ENCODE data around the gene CUL4A. TPM values are rescaled to one million over a fixed set of nuclear protein-coding genes. Genes with fewer than 3 reads are reported as not detected.

Gene CUL4A
- polyA plus RNA-seq, 1 experiment = 75.4 TPM

- CTCF ChIA-PET = no interaction called here
- no peak overlapping the region for H3K27ac ChIP-seq (ENCODE audit: low read depth, low read length)
Observed at GRCh38 chr13:113196970-113197737, 12.3 kb upstream of the CUL4A start.

DNA sequence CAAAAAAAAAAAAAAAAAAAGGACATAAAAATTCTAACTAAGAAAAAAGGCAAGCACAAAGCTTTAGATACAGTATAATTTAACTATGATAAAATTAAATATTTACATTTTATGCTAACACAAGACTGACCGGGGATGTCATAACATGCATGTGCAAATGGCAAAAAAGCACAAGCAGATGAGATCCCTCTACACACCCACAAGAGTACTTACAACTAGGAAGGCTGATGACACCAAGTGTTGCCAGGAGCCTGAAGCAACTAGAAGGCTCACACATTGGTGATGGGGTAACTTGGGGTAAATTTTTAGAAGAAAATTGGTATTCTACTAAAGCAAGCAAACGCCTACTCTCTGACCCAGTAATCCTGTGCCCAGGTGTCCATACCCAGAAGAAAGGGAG, 7.6 kb upstream of the CUL4A start:
- ChIA-PET POLR2A (no interaction called here), CTCF (no interaction called here)
- no peaks in the 10 kb centered on the region; the same call in 1 of the 2 replicates for H3K9me3 ChIP-seq (ENCODE audit: control insufficient read depth, insufficient read depth, low read length)
- no peak overlapping the region for H3K27ac ChIP-seq (ENCODE audit: low read depth, low read length)
- H3K4me3 ChIP-seq (ENCODE audit: low read depth, low read length) = no peak overlapping the region
- DNase-seq (ENCODE audit: low read depth, low spot score) = no peak
- TF ChIP-seq CTCF (IDR thresholded peaks at IDR 0.05; ENCODE audit: low read depth, low read length) = no peak
- H3K27me3 ChIP-seq (ENCODE audit: control insufficient read depth, insufficient read depth, low read length) = no peaks in the 10 kb centered on the region

More at GRCh38 chr13:113196970-113197737, 12.3 kb upstream of the CUL4A start:
- Histone ChIP-seq H3K9me3 (ENCODE audit: control insufficient read depth, insufficient read depth, low read length) (no peaks in the 10 kb centered on the region), H3K27me3 (ENCODE audit: control insufficient read depth, insufficient read depth, low read length) (no peaks in the 10 kb centered on the region), H3K4me3 (ENCODE audit: low read depth, low read length) (no peak overlapping the region)
- TF ChIP-seq CTCF (IDR thresholded peaks at IDR 0.05; ENCODE audit: low read depth, low read length) = no peak
- DNase-seq (ENCODE audit: low read depth, low spot score) = no peak
- POLR2A ChIA-PET = no interaction called here

GRCh38 chr13:113202912-113203311, 6.5 kb upstream of the CUL4A start:
- ChIA-PET POLR2A (no interaction called here), CTCF (no interaction called here)
- Histone ChIP-seq H3K4me3 (ENCODE audit: low read depth, low read length) (no peak overlapping the region), H3K27ac (ENCODE audit: low read depth, low read length) (no peak overlapping the region), H3K9me3 (ENCODE audit: control insufficient read depth, insufficient read depth, low read length) (no peaks in the 10 kb centered on the region; the same call in 1 of the 2 replicates), H3K27me3 (ENCODE audit: control insufficient read depth, insufficient read depth, low read length) (no peaks in the 10 kb centered on the region)
- TF ChIP-seq CTCF (IDR thresholded peaks at IDR 0.05; ENCODE audit: low read depth, low read length) = no peak
- DNase-seq (ENCODE audit: low read depth, low spot score) = no peak

DNA sequence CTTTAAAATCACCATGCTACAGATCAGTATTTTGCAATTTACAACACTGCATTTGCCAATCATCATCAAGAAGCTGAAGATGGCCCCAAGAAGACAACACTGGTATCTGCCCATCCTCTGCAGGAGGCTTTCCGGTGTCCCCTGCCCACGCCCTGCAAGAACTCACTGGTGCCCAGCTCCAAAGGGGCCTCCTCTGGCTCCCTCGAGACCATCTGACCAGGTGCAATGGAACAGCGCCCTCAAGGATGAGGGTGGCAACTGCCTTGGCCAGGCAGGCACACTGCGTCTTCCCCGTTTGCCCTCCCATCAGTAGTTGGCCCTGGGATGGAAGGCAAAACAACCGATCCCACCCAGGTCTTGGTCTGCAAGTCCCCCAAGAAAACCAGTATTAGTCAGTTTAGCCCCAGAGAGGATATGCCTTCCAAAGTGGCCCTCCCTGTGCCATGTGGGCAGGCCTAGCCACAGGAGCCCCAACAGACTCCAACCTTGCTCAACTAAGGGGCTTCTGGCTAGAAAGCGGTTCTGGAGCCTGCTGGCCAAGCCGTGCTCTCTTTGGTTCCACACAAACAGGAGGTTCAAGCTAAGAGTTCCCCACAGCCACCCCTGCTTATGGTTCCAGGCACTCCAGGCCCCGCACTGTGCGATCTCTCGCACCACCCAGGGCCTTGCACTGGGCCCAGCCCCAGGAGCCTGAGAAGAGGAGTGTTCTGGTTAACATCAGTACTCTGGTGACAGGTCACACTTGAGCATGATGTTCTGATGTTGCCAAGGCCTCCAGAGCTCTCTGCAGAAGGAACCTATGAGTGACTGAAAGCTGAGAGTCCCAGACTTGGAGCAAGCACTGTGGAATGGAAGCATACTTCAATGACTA, 5.7 kb upstream of the CUL4A start:
- Histone ChIP-seq H3K9me3 (ENCODE audit: control insufficient read depth, insufficient read depth, low read length) (no peaks in the 10 kb centered on the region; the same call in 1 of the 2 replicates), H3K4me3 (ENCODE audit: low read depth, low read length) (no peak overlapping the region), H3K27me3 (ENCODE audit: control insufficient read depth, insufficient read depth, low read length) (no peaks in the 10 kb centered on the region), H3K27ac (ENCODE audit: low read depth, low read length) (peak overlapping the region; percentile 21)
- no peak for DNase-seq (ENCODE audit: low read depth, low spot score)
- ChIA-PET CTCF (no interaction called here), POLR2A (no interaction called here)
- TF ChIP-seq CTCF (IDR thresholded peaks at IDR 0.05; ENCODE audit: low read depth, low read length) = no peak

GRCh38 chr13:113204378-113204734, 5.1 kb upstream of the CUL4A start:
- Histone ChIP-seq H3K4me3 (ENCODE audit: low read depth, low read length) (no peak overlapping the region), H3K27me3 (ENCODE audit: control insufficient read depth, insufficient read depth, low read length) (no peaks in the 10 kb centered on the region), H3K27ac (ENCODE audit: low read depth, low read length) (peak overlapping the region; percentile 21), H3K9me3 (ENCODE audit: control insufficient read depth, insufficient read depth, low read length) (no peaks in the 10 kb centered on the region; the same call in 1 of the 2 replicates)
- TF ChIP-seq CTCF (IDR thresholded peaks at IDR 0.05; ENCODE audit: low read depth, low read length) = no peak
- ChIA-PET CTCF (no interaction called here), POLR2A (no interaction called here)
- DNase-seq (ENCODE audit: low read depth, low spot score) = no peak

Data from AG04450 (cell line).